ENCODE data around the gene PZP. TPM values are rescaled to one million over a fixed set of nuclear protein-coding genes. Genes with fewer than 3 reads are reported as not detected.
"Not testable (repeated sequence)": the region's sequence is repeated elsewhere in the genome, so short reads cannot be mapped to it uniquely, and the experiment has no call there.

The PZP gene
- polyA plus RNA-seq, 12 donors = 0.21 to 1.0 (median 0.61) TPM; not detected in 2

- DNase-seq = no peak
Measured at GRCh38 chr12:9184276-9184675, 23.9 kb downstream of the PZP start.

GRCh38 chr12:9180810-9181209 is 27.4 kb downstream of the PZP start:
- DNase-seq = no peak

GRCh38 chr12:9179781-9180180 is 28.4 kb downstream of the PZP start:
- DNase-seq = no peak

- peak; percentile 2 for DNase-seq
Measured at GRCh38 chr12:9169979-9170634, 38.1 kb downstream of the PZP start.

- not testable (repeated sequence) for DNase-seq
Measured at GRCh38 chr12:9167345-9167744, 40.9 kb downstream of the PZP start.

- DNase-seq = peak; percentile 1
Measured at GRCh38 chr12:9163392-9163791, 44.8 kb downstream of the PZP start.

- DNase-seq = no peak
Measured at GRCh38 chr12:9156119-9156518, 52.1 kb downstream of the PZP start.

GRCh38 chr12:9149372-9149771 is 58.8 kb downstream of the PZP start:
- no peak for DNase-seq

GRCh38 chr12:9148926-9149325 is 59.3 kb downstream of the PZP start:
- no peak for DNase-seq

GRCh38 chr12:9147461-9147860 is 60.7 kb downstream of the PZP start:
- DNase-seq = no peak

GRCh38 chr12:9144730-9145106 is 63.5 kb downstream of the PZP start:
- DNase-seq = no peak

GRCh38 chr12:9143929-9144729 is 64.1 kb downstream of the PZP start:
- DNase-seq = no peak

GRCh38 chr12:9143137-9143536 is 65.1 kb downstream of the PZP start:
- no peak for DNase-seq

- not testable (repeated sequence) for DNase-seq
Measured at GRCh38 chr12:9139588-9140290, 68.5 kb downstream of the PZP start.

- no peak for DNase-seq
Measured at GRCh38 chr12:9135903-9136310, 72.3 kb downstream of the PZP start.

GRCh38 chr12:9134981-9135628 is 73.1 kb downstream of the PZP start:
- DNase-seq = no peak

- no peak for DNase-seq
Measured at GRCh38 chr12:9133216-9133916, 74.8 kb downstream of the PZP start.

GRCh38 chr12:9132008-9132535 is 76.1 kb downstream of the PZP start:
- DNase-seq = no peak

- DNase-seq = no peak
Measured at GRCh38 chr12:9130244-9130643, 78.0 kb downstream of the PZP start.

- no peak for DNase-seq
Measured at GRCh38 chr12:9127936-9128663, 80.1 kb downstream of the PZP start.

GRCh38 chr12:9127484-9127883 is 80.7 kb downstream of the PZP start:
- no peak for DNase-seq

All from muscle of arm (tissue), 12 donors.